GM19455 (cell line): Measurements from ENCODE around the gene SUMO3.
"Not testable (repeated sequence)": the region's sequence is repeated elsewhere in the genome, so short reads cannot be mapped to it uniquely, and the experiment has no call there.

Source experiments
- ATAC-seq: cut with Tn5 transposase; IDR thresholded peaks from one replicate; pipeline ENCODE4 v1.9.1; 2021; ENCODE audit not compliant: unreplicated experiment

Gene SUMO3

GRCh38 chr21:44847261-44848056, 29.6 kb upstream of the SUMO3 start:
- ATAC-seq, result no peak

- no peak for ATAC-seq
Measured at GRCh38 chr21:44846485-44847260, 28.8 kb upstream of the SUMO3 start.

GRCh38 chr21:44846224-44846484, 28.3 kb upstream of the SUMO3 start:
- no peak for ATAC-seq

- no peak for ATAC-seq
Measured at GRCh38 chr21:44845418-44846223, 27.8 kb upstream of the SUMO3 start.

GRCh38 chr21:44844256-44844655, 26.4 kb upstream of the SUMO3 start:
- no peak for ATAC-seq

GRCh38 chr21:44842721-44843445, 25.0 kb upstream of the SUMO3 start:
- ATAC-seq, result no peak

GRCh38 chr21:44842087-44842486, 24.2 kb upstream of the SUMO3 start:
- ATAC-seq, result no peak

- no peak for ATAC-seq
Measured at GRCh38 chr21:44840771-44841170, 22.9 kb upstream of the SUMO3 start.

- no peak for ATAC-seq
Measured at GRCh38 chr21:44838951-44839350, 21.1 kb upstream of the SUMO3 start.

- no peak for ATAC-seq
Measured at GRCh38 chr21:44838039-44838895, 20.4 kb upstream of the SUMO3 start.

- no peak for ATAC-seq
Measured at GRCh38 chr21:44837537-44837936, 19.7 kb upstream of the SUMO3 start.

GRCh38 chr21:44836666-44837471, 19.0 kb upstream of the SUMO3 start:
- no peak for ATAC-seq

- no peak for ATAC-seq
Measured at GRCh38 chr21:44836349-44836665, 18.4 kb upstream of the SUMO3 start.

GRCh38 chr21:44835647-44835973, 17.7 kb upstream of the SUMO3 start:
- no peak for ATAC-seq

- ATAC-seq, result no peak
Measured at GRCh38 chr21:44834951-44835646, 17.2 kb upstream of the SUMO3 start.

GRCh38 chr21:44834231-44834950, 16.5 kb upstream of the SUMO3 start:
- no peak for ATAC-seq

- ATAC-seq, result no peak
Measured at GRCh38 chr21:44833663-44834062, 15.8 kb upstream of the SUMO3 start.

GRCh38 chr21:44832516-44833255, 14.8 kb upstream of the SUMO3 start:
- not testable (repeated sequence) for ATAC-seq
